Uterus (tissue), 2 donors: ENCODE measurements around the gene CPN1.

Source experiments
- POLR2A ChIP-seq, 2 donors: fragments of 450-650 bp; IDR thresholded peaks; one replicate each; pipeline ENCODE4 v1.6.1; 2016; ENCODE audit warnings: antibody characterized with exemption in 2 of 2, mild to moderate bottlenecking in 1 of 2, moderate library complexity in 1 of 2
- TF ChIP-seq, protein P1 (sequence below), 4 experiments: fragments of 200-600 bp in 2 of 4; fragments of 450-650 bp in 2 of 4; sonication (generic) in 2 of 4; IDR thresholded peaks; one replicate each; pipeline ENCODE4 v1.5.1; 2016 to 2019; ENCODE audit warnings: antibody characterized with exemption in 4 of 4, mild to moderate bottlenecking in 2 of 4, moderate library complexity in 1 of 4

DNA sequence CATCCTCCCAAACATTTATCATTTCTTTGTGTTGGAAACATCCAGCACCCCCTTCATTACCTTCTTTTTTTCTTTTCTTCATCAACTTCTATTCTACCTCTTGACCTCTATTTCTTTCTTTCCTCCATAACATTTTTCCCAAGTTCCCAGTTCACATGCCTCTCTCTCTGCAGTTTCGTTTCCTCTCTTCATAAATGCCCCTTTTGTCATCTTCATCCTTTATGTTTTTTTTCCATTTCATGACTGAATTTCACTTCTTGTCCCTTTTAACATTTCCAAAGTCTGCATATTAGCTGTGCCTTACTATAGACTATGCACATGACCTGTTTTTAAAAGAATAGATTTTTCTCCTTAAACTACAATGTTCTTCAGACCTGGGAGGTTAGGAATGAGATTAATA is 23.7 kb downstream of the CPN1 start:
- TF ChIP-seq, protein P1, sequence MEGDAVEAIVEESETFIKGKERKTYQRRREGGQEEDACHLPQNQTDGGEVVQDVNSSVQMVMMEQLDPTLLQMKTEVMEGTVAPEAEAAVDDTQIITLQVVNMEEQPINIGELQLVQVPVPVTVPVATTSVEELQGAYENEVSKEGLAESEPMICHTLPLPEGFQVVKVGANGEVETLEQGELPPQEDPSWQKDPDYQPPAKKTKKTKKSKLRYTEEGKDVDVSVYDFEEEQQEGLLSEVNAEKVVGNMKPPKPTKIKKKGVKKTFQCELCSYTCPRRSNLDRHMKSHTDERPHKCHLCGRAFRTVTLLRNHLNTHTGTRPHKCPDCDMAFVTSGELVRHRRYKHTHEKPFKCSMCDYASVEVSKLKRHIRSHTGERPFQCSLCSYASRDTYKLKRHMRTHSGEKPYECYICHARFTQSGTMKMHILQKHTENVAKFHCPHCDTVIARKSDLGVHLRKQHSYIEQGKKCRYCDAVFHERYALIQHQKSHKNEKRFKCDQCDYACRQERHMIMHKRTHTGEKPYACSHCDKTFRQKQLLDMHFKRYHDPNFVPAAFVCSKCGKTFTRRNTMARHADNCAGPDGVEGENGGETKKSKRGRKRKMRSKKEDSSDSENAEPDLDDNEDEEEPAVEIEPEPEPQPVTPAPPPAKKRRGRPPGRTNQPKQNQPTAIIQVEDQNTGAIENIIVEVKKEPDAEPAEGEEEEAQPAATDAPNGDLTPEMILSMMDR (IDR thresholded peaks at IDR 0.05), result no peak
- TF ChIP-seq POLR2A (IDR thresholded peaks at IDR 0.05), result no peak
